K562 (cell line): Measurements from ENCODE around the gene GPR152. TPM values are rescaled to one million over a fixed set of nuclear protein-coding genes. Genes with fewer than 3 reads are reported as not detected.

ENCODE experiments used
- HNRNPH1 ChIP-seq: fragments of 200-400 bp; formaldehyde crosslinking; optimal IDR thresholded peaks from 2 replicates; pipeline ENCODE3; 2017; ENCODE audit warnings: low read depth, mild to moderate bottlenecking, low read length, moderate library complexity
- KAT2B ChIP-seq: IDR thresholded peaks from one replicate; pipeline ENCODE4 v1.6.1; 2012; ENCODE audit warnings: low read depth, mild to moderate bottlenecking, control low read depth, inconsistent platforms, low read length, moderate library complexity
- KDM2B ChIP-seq: fragments of 250-450 bp; sonication (Bioruptor Pico); IDR thresholded peaks from 2 replicates; pipeline ENCODE4 v1.8.0; 2021; ENCODE audit warnings: mild to moderate bottlenecking, moderate library complexity
- MAFK ChIP-seq: IDR thresholded peaks from 2 replicates; pipeline ENCODE4 v1.6.1; 2011; ENCODE audit warnings: low read length, improper control_type of control experiment
- MED1 ChIP-seq: sonication (generic); formaldehyde crosslinking; IDR thresholded peaks from 2 replicates; pipeline ENCODE4 v1.8.1; 2023; ENCODE audit warnings: missing genetic modification reagents, borderline replicate concordance
- MTA1 ChIP-seq: fragments of 450-650 bp; IDR thresholded peaks from 2 replicates; pipeline ENCODE4 v1.6.1; 2017; ENCODE audit warnings: borderline replicate concordance
- MTA2 ChIP-seq: fragments of 450-650 bp; IDR thresholded peaks from 2 replicates; pipeline ENCODE4 v1.6.1; 2016; ENCODE audit warnings: low read depth
- PRPF4 ChIP-seq: fragments of 200-400 bp; formaldehyde crosslinking; IDR thresholded peaks from one replicate; pipeline ENCODE4 v1.6.1; 2017; ENCODE audit warnings: low read length, low read depth, mild to moderate bottlenecking; ENCODE audit not compliant: insufficient read depth, poor library complexity, severe bottlenecking
- PYGO2 ChIP-seq: fragments of 450-650 bp; IDR thresholded peaks from 2 replicates; pipeline ENCODE4 v1.6.1; 2016; ENCODE audit warnings: mild to moderate bottlenecking, missing genetic modification characterization, moderate library complexity, missing compliant biosample characterization
- SRSF1 ChIP-seq: fragments of 200-400 bp; formaldehyde crosslinking; IDR thresholded peaks from 2 replicates; pipeline ENCODE4 v1.6.1; 2017; ENCODE audit warnings: mild to moderate bottlenecking, low read depth, low read length, moderate library complexity
- TAF1 ChIP-seq: IDR thresholded peaks from 2 replicates; pipeline ENCODE4 v1.6.1; 2011; ENCODE audit warnings: mild to moderate bottlenecking, low read length, moderate library complexity; ENCODE audit not compliant: insufficient read depth, control insufficient read depth, severe bottlenecking; ENCODE audit errors: extremely low read depth
- TCFL5 ChIP-seq: fragments of 250-450 bp; sonication (Bioruptor Pico); conservative IDR thresholded peaks from 2 replicates; pipeline ENCODE4 v1.6.1; 2021; ENCODE audit warnings: mild to moderate bottlenecking, moderate library complexity, matching md5 sums
- ZNF165 ChIP-seq: fragments of 250-450 bp; sonication (Bioruptor Pico); IDR thresholded peaks from 2 replicates; pipeline ENCODE4 v1.4.0; 2020; ENCODE audit warnings: borderline replicate concordance
- ZNF263 ChIP-seq: sonication (generic); formaldehyde crosslinking; IDR thresholded peaks from 2 replicates; pipeline ENCODE4 v1.8.0; 2022; ENCODE audit warnings: mild to moderate bottlenecking, missing genetic modification reagents, borderline replicate concordance
- ZNF507 ChIP-seq: conservative IDR thresholded peaks from 2 replicates; pipeline ENCODE4 v1.6.1; 2017; ENCODE audit warnings: missing genetic modification characterization, missing compliant biosample characterization
- ZNF639 ChIP-seq, 2 experiments: fragments of 200-800 bp in 1 of 2; sonication (Bioruptor generic) in 1 of 2; sonication (generic) in 1 of 2; formaldehyde crosslinking in 1 of 2; IDR thresholded peaks in 1 of 2; conservative IDR thresholded peaks in 1 of 2; 2 replicates each; pipeline versions ENCODE4 v1.5.0 to v1.6.1; 2016 to 2020; ENCODE audit warnings: missing compliant biosample characterization in 1 of 2, missing genetic modification characterization in 1 of 2, missing genetic modification reagents in 1 of 2
- polyA plus RNA-seq, 8 experiments: library from polyadenylated mRNA; depleted of rRNA in 4 of 8; stranded (reverse) in 5 of 8; unstranded in 3 of 8; fragments of >200 nt; fragmentation: Nextera tagmentation in 2 of 8; fragmentation: Illumina TruSeq in 1 of 8; extraction: Ambion mirVana in 2 of 8; extraction: Trizol in 1 of 8; gene quantifications; 2 replicates each; pipeline versions ENCODE4 v1.2.1 to v1.2.3, GENCODE V29; 2011 to 2014; ENCODE audit warnings: inconsistent platforms in 1 of 8, missing spikeins in 1 of 8
- total RNA-seq, 7 experiments: library from RNA; depleted of rRNA in 6 of 7; stranded (reverse); fragments of >200 nt in 6 of 7; fragmentation: Illumina TruSeq in 2 of 7; extraction: Trizol in 2 of 7; gene quantifications; 2 replicates each; pipeline versions ENCODE4 v1.2.1 to v1.2.3, GENCODE V29; 2011 to 2021; ENCODE audit warnings: low replicate concordance in 1 of 7
- TF ChIP-seq, protein P1 (sequence below): fragments of 250-450 bp; sonication (Bioruptor Pico); IDR thresholded peaks from 2 replicates; pipeline ENCODE4 v1.5.1; 2021; ENCODE audit warnings: mild to moderate bottlenecking
- TF ChIP-seq, protein P2 (sequence below): IDR thresholded peaks from 2 replicates; pipeline ENCODE4 v1.6.1; 2012; ENCODE audit warnings: low read depth, low read length, improper control_type of control experiment, borderline replicate concordance
- TF ChIP-seq, protein P3 (sequence below): fragments of 250-450 bp; sonication (Bioruptor Pico); IDR thresholded peaks from 2 replicates; pipeline ENCODE4 v1.9.0; 2021; ENCODE audit warnings: mild to moderate bottlenecking

Gene GPR152
- total and polyA plus RNA-seq, 9 of the 15 experiments (the other 6 are each of a cell fraction or from before 2014, with no cell fraction given) = not detected

DNA sequence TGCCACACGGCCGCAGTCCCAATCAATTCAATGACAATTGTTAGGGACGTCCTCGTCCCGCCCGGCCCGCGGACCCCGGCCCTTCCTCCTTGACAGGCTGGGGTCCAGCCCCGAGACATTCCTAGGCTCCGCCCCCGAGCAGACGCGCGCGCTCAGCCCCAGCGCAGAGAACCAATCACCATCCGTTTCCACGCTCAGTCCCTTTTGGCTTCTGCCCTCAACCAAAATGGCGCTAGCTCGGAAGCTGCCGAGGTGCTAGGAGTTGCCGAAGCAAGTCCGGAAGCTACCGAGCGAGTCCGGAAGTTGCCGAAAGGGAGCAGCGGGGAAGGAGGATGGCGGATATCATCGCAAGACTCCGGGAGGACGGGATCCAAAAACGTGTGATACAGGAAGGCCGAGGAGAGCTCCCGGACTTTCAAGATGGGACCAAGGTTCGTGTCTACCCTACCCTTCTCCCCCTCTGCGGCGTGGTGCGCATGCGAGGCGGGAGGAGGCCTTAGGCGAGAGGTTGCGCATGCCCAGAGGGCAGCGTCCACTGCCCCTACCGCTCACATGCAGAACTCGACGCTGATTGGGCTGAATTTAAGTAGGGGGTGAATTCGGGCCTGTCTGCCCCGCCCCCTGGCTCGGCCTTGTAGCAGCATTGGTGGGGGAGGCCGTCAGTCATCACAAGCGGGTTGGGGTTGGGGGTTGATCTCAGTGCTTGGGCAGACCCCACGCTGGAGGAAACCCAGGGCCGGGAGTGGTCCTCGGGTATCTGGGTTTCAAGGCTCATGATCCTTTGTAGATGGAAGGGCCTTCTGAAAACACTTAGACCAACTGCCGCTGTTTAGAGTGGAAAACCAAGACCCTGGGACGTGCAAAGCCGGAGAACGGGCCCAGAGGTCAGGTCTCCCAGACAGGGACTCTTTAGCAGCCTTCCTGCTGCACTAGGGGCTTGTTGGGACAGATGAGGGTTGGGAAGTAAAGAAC is 30.6 kb upstream of the GPR152 start, which contains the start of gene AIP (continued):
- TF ChIP-seq TAF1 = peak; percentile 89
- TF ChIP-seq MED1 (CRISPR knock-in tag) = no peak; the same call in 1 of the 2 replicates
- TF ChIP-seq MTA1 = no peak
- TF ChIP-seq ZNF639 (CRISPR knock-in tag; conservative IDR thresholded peaks at IDR 0.05 in 1 of 2, IDR thresholded peaks at IDR 0.05 in 1 of 2) = peak in 1 of 2 experiments; percentile 57; a peak in 2 of 4 replicates
- no peak for TF ChIP-seq ZNF165
- TF ChIP-seq MTA2 = no peak
- TF ChIP-seq, protein P1, sequence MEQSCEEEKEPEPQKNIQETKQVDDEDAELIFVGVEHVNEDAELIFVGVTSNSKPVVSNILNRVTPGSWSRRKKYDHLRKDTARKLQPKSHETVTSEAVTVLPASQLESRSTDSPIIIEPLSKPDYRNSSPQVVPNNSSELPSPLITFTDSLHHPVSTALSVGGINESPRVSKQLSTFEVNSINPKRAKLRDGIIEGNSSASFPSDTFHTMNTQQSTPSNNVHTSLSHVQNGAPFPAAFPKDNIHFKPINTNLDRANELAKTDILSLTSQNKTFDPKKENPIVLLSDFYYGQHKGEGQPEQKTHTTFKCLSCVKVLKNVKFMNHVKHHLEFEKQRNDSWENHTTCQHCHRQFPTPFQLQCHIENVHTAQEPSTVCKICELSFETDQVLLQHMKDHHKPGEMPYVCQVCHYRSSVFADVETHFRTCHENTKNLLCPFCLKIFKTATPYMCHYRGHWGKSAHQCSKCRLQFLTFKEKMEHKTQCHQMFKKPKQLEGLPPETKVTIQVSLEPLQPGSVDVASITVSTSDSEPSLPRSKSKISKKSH (CRISPR knock-in tag) = no peak
- TF ChIP-seq ZNF263 (CRISPR knock-in tag) = peak; percentile 94
- TF ChIP-seq PRPF4 = no peak
- TF ChIP-seq, protein P2, sequence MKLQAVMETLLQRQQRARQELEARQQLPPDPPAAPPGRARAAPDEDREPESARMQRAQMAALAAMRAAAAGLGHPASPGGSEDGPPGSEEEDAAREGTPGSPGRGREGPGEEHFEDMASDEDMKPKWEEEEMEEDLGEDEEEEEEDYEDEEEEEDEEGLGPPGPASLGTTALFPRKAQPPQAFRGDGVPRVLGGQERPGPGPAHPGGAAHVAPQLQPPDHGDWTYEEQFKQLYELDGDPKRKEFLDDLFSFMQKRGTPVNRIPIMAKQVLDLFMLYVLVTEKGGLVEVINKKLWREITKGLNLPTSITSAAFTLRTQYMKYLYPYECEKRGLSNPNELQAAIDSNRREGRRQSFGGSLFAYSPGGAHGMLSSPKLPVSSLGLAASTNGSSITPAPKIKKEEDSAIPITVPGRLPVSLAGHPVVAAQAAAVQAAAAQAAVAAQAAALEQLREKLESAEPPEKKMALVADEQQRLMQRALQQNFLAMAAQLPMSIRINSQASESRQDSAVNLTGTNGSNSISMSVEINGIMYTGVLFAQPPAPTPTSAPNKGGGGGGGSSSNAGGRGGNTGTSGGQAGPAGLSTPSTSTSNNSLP = no peak
- no peak for TF ChIP-seq KAT2B
- no peak for TF ChIP-seq ZNF507
- TF ChIP-seq MAFK = no peak
- no peak for TF ChIP-seq TCFL5 (CRISPR knock-in tag)
- TF ChIP-seq HNRNPH1 = no peak
- no peak; the same call in 1 of the 2 replicates for TF ChIP-seq KDM2B (CRISPR knock-in tag)
- TF ChIP-seq, protein P3, sequence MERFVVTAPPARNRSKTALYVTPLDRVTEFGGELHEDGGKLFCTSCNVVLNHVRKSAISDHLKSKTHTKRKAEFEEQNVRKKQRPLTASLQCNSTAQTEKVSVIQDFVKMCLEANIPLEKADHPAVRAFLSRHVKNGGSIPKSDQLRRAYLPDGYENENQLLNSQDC = no peak
- TF ChIP-seq SRSF1 = no peak
- TF ChIP-seq PYGO2 = no peak
